HG03103 (cell line): Measurements from ENCODE around the gene MRPS31.

Source experiments
- ATAC-seq: cut with Tn5 transposase; IDR thresholded peaks from one replicate; pipeline ENCODE4 v1.9.1; 2021; ENCODE audit warnings: low read depth; ENCODE audit not compliant: unreplicated experiment

The MRPS31 gene

GRCh38 chr13:40770934-40771618, at the start of gene MRPS31:
TSS of gene MRPS31 (minus strand) at chr13:40771190. CDS start at chr13:40771136, 54 bp downstream.
- ATAC-seq = peak; percentile 98

GRCh38 chr13:40819797-40820315, 48.9 kb upstream of the MRPS31 start:
- ATAC-seq = no peak

GRCh38 chr13:40818926-40819325, 47.9 kb upstream of the MRPS31 start:
- no peak for ATAC-seq

DNA sequence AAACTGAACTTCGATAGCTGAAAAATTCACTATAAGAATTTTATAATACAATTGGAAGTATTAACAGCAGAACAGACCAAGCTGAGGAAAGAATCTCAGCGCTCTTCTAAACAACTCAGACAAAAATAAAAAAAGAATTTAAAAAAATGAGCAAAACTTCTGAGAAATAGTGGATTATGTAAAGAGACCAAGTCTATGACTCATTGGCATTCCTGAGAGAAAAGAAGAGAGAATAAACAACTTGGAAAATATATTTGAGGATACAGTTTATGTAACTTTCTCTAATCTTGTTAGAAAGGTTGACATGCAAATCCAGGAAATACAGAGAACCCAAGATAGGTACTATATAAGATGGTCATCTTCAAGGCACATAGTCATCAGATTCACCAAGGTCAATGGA, 43.8 kb upstream of the MRPS31 start:
- no peak for ATAC-seq

- ATAC-seq = no peak
These were observed 42.9 kb upstream of the MRPS31 start for GRCh38 chr13:40813667-40814454.

GRCh38 chr13:40812724-40813445, 41.9 kb upstream of the MRPS31 start:
- no peak for ATAC-seq

DNA sequence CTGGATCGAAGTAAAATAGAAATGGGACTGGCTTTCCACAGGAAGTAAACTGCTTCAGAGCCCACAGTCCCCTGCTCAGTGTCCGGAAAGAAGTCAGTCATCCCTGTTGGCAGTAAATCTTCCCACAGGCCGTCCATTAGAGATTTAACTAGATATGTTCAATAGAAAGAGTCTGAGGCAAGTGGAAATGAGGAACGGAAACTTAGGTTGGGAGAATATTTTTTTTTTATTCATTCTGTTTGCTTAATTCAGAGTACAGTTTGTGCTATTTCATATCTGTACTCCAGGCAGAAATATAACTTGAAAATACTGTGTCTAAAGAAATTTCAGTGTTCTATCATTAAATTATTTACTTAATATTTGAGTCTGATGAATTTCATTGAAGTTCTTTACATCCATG, 41.1 kb upstream of the MRPS31 start:
- no peak for ATAC-seq

- ATAC-seq = no peak
These were observed 38.5 kb upstream of the MRPS31 start for GRCh38 chr13:40809471-40809870.

GRCh38 chr13:40806241-40806640, 35.3 kb upstream of the MRPS31 start:
- ATAC-seq = no peak

DNA sequence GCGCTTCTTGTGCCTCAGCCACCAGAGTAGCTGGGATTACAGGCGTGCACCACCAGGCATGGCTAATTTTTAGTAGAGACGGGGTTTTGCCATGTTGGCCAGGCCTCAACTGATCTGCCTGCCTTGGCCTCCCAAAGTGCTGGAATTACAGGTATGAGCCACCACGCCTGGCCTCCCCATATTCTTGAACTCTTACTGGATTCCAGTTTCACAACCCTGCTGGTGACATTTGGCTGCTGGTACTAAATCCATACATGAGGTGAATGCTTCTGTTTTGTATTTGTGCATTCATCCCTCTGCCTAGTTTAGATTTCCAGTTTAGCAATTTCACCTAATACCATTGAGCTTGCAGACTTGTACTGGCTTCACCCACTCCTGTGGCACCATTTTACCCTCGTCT, 32.3 kb upstream of the MRPS31 start:
- no peak for ATAC-seq

GRCh38 chr13:40801255-40802217, 30.5 kb upstream of the MRPS31 start:
- no peak for ATAC-seq

- ATAC-seq = no peak
These were observed 29.6 kb upstream of the MRPS31 start for GRCh38 chr13:40800559-40800958.

- no peak for ATAC-seq
These were observed 28.5 kb upstream of the MRPS31 start for GRCh38 chr13:40799508-40799907.

DNA sequence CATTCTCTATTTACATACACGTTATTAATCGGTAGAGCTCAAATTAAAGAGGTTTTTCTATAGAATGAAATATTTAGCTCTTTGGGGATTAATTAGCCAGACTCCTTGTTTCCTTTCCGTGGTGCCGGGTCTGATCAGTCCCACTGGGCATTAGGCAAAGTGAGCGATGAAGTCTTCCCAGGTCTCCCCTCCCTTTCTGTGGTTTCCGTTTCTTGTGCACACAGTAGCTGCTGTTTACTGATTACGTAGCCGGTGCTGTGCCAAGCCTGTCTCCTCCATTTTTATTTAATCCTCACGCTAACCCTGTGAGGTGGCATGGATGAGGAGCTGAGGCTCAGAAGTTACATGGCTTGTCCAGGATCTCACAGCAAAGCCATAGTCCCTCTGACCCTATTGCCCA, 27.4 kb upstream of the MRPS31 start:
- ATAC-seq = no peak

DNA sequence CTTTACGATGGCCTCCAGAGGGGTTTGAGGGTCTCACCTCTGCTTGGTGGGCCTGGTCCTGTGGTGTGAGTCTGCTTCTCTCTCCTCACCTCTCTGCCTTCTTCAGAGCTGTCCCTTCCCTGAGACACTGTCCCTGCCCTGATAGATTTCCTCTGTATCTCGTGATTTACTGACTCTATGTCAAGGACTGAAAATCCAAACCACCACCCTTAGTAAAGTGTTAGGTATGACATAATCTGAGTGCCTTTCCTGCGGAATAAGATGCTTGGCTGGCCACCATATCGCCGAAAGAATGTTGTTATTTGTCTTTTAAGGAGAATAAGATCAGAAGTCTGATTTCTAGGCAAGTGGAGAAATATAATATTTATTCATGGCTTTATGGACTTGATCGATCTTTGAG, 25.7 kb upstream of the MRPS31 start:
- ATAC-seq = no peak

DNA sequence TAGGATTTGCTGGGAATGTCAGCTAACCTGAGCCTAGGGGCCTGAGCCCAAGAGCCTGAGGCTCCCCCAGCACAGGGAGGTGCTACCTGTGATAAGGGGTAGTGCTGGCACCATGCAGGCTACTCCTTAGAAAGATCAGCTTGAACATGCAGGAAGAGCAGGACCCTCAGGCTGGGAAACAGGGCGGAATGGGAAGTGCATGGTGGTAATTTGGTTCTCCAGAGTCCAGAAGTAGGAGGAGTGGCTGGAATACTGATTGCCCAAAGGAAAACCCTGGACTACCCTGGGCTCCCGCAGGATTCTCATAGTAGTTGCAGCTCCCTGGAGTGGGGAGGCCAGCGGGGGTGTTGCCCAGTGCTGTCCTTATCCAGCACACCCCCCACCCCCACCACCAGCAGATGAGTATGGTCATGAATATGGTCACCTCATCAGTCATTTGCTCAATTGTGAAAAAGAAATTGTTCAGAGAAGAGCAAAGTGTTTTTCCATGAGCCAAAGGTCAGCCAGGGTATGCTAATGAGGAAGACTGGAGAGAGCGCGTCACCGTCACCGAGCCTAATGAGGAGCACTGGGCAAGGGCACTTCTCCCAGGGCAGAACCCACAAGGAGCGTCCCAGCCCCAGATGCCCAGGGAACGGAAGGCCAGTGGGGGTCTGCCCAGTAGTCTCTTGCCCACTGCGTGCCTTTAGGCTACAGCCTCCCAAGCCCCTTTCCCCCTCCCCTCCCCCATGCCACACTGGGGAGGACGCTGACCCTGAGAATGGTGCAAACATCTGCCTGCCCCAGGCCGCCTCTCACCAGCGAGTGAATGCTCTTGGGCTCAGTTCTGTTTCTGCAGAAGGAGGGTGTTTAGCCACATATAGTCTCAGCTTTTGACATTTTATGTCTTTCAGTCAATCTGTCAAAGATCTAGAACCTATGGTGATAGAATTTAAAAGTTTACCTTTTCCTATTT, 23.7 kb upstream of the MRPS31 start:
- no peak for ATAC-seq

- no peak for ATAC-seq
These were observed 22.3 kb upstream of the MRPS31 start for GRCh38 chr13:40793339-40793738.

GRCh38 chr13:40792284-40793051, 21.5 kb upstream of the MRPS31 start:
- ATAC-seq = no peak
